Osteoblast (primary cell): ENCODE data around the gene LBX1. TPM values are rescaled to one million over a fixed set of nuclear protein-coding genes. Genes with fewer than 3 reads are reported as not detected.

Experiments used
- DNase-seq: peaks from one replicate; pipeline ENCODE4 v3.0.0; 2011; ENCODE audit warnings: low spot score, mixed read lengths; ENCODE audit not compliant: insufficient read length; ENCODE audit errors: missing footprints
- H2AFZ ChIP-seq: 2 replicates; pipeline ENCODE4 v1.6.0; 2011; ENCODE audit warnings: mild to moderate bottlenecking, low read length
- H3K27ac ChIP-seq: 2 replicates; pipeline ENCODE4 v1.5.1; 2011; ENCODE audit warnings: mild to moderate bottlenecking, low read depth, low read length, moderate library complexity
- H3K27me3 ChIP-seq: 2 replicates; pipeline ENCODE4 v1.6.0; 2012; ENCODE audit warnings: mild to moderate bottlenecking, control low read depth, inconsistent platforms, low read length, moderate library complexity; ENCODE audit not compliant: insufficient read depth
- H3K36me3 ChIP-seq: 2 replicates; pipeline ENCODE4 v1.5.1; 2011; ENCODE audit warnings: mild to moderate bottlenecking, low read length, control low read depth, moderate library complexity; ENCODE audit not compliant: insufficient read depth
- H3K4me1 ChIP-seq: 2 replicates; pipeline ENCODE4 v1.5.1; 2011; ENCODE audit warnings: mild to moderate bottlenecking, low read length, control low read depth, moderate library complexity; ENCODE audit not compliant: insufficient read depth
- H3K4me2 ChIP-seq: 2 replicates; pipeline ENCODE4 v1.6.0; 2011; ENCODE audit warnings: mild to moderate bottlenecking, low read length; ENCODE audit not compliant: insufficient read depth
- H3K4me3 ChIP-seq: fragments of 200-600 bp; sonication (generic); 3 replicates; pipeline ENCODE4 v1.5.1; 2012; ENCODE audit warnings: mild to moderate bottlenecking, low read length, inconsistent platforms; ENCODE audit not compliant: insufficient read depth
- H3K79me2 ChIP-seq: 2 replicates; pipeline ENCODE4 v1.6.0; 2012; ENCODE audit warnings: mild to moderate bottlenecking, low read length, control low read depth, inconsistent platforms; ENCODE audit not compliant: insufficient read depth
- H3K9me3 ChIP-seq: 2 replicates; pipeline ENCODE4 v1.5.1; 2011; ENCODE audit warnings: low read depth, low read length, control low read depth
- H4K20me1 ChIP-seq: 2 replicates; pipeline ENCODE4 v1.6.0; 2012; ENCODE audit warnings: mild to moderate bottlenecking, low read length, control low read depth; ENCODE audit not compliant: insufficient read depth
- total RNA-seq: library from RNA; depleted of rRNA; stranded (reverse); fragments of >200 nt; gene quantifications from 2 replicates; pipeline ENCODE4 v1.2.3, GENCODE V29; 2012
- TF ChIP-seq, protein P1 (sequence below): IDR thresholded peaks from 2 replicates; pipeline ENCODE4 v1.5.1; 2011; ENCODE audit warnings: mild to moderate bottlenecking, low read depth, low read length, moderate library complexity; ENCODE audit errors: extremely low read depth

Gene LBX1
- total RNA-seq, 1 donor, result not detected

DNA sequence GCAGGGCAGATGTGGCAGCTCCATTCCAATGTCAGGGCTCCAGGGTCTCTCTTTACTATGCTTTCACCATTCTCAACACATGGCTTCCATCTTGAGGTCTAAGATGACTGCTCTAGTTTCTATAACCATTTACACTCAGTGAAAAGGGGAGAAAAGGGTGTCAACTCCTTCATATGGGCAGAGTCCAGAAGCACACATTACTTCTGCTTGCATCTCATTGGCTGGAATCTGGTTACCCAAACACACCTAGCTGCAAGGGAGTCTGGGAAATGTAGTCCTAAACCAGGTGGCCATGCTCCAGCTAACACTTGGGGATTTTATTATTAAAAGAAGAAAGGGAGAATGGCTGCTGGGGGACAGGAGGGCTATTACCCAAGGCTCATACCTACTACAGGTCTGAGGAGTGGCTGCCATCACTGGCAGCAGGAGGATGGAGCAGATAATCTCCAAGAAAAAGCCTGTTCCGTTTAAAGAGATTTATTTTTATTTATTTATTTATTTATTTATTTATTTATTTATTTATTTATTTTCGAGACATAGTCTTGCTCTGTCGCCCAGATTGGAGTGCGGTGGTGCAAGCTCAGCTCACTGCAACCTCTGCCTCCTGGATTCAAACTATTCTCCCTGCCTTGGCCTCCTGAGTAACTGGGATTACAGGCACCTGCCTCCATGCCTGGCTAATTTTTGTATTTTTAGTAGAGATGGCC lies 29.1 kb upstream of the LBX1 start:
- Histone ChIP-seq H3K27me3 (peaks cover 25% of the 10 kb centered on the region), H2AFZ (no peak overlapping the region), H3K36me3 (no peaks in the 10 kb centered on the region)

DNA sequence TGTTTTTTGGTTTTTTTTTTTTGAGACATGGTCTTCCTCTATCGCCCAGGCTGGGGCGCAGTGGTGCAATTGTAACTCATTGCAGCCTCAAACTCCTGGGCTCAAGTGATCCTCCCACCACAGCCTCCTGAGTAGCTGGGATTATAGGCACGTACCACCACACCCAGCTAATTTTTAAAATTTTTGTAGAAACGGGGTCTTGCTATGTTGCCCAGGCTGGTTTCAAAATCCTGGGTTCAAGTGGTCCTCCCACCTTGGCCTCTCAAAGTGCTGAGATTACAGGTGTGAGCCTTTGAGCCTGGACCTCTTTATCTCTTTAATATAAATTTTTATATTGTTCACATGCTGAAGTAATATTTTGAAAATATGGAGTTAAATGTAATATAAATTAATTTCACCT lies 28.2 kb upstream of the LBX1 start:
- no peaks in the 10 kb centered on the region for H3K36me3 ChIP-seq
- H4K20me1 ChIP-seq, result no peaks in the 10 kb centered on the region
- no peak overlapping the region for H3K27ac ChIP-seq
- H3K4me2 ChIP-seq, result no peak overlapping the region
- H3K4me3 ChIP-seq, result no peak overlapping the region
- TF ChIP-seq, protein P1, sequence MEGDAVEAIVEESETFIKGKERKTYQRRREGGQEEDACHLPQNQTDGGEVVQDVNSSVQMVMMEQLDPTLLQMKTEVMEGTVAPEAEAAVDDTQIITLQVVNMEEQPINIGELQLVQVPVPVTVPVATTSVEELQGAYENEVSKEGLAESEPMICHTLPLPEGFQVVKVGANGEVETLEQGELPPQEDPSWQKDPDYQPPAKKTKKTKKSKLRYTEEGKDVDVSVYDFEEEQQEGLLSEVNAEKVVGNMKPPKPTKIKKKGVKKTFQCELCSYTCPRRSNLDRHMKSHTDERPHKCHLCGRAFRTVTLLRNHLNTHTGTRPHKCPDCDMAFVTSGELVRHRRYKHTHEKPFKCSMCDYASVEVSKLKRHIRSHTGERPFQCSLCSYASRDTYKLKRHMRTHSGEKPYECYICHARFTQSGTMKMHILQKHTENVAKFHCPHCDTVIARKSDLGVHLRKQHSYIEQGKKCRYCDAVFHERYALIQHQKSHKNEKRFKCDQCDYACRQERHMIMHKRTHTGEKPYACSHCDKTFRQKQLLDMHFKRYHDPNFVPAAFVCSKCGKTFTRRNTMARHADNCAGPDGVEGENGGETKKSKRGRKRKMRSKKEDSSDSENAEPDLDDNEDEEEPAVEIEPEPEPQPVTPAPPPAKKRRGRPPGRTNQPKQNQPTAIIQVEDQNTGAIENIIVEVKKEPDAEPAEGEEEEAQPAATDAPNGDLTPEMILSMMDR, result no peak
- H3K27me3 ChIP-seq, result peaks cover 22% of the 10 kb centered on the region
- no peaks in the 10 kb centered on the region for H3K79me2 ChIP-seq
- no peaks in the 10 kb centered on the region for H3K4me1 ChIP-seq
- no peaks in the 10 kb centered on the region for H3K9me3 ChIP-seq
- H2AFZ ChIP-seq, result no peak overlapping the region
- DNase-seq, result no peak

More for the DNA sequence above, 29.1 kb upstream of the LBX1 start:
- H3K79me2 ChIP-seq, result no peaks in the 10 kb centered on the region
- TF ChIP-seq, protein P1, result no peak
- H3K4me1 ChIP-seq, result no peaks in the 10 kb centered on the region
- no peaks in the 10 kb centered on the region for H3K9me3 ChIP-seq
- no peak overlapping the region for H3K27ac ChIP-seq
- no peak overlapping the region for H3K4me2 ChIP-seq
- no peaks in the 10 kb centered on the region for H4K20me1 ChIP-seq
- peak; percentile 57 for DNase-seq
- no peak overlapping the region for H3K4me3 ChIP-seq

DNA sequence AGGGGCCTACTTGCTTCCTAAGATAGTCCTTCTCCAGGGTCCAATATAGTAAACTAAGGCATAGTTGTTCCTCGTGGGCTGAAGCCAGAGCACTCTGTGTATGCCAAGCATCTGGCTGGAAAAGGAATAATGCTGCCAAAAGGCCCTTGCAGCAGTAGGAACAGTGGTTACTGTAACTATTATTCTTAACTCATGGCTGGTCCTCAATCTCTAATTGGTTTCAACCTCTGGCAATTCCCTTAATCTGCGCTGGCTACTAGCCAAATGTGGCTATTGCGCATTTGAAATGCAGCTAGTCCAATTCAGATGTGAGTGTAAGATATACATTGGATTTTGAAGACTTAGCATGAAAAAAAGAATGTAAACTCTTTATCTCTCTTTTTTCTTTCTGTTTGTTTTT lies 27.8 kb upstream of the LBX1 start:
- Histone ChIP-seq H3K4me1 (no peaks in the 10 kb centered on the region), H3K36me3 (no peaks in the 10 kb centered on the region), H3K4me2 (no peak overlapping the region), H3K79me2 (no peaks in the 10 kb centered on the region), H3K27me3 (peaks cover 25% of the 10 kb centered on the region), H3K27ac (no peak overlapping the region), H2AFZ (no peak overlapping the region), H4K20me1 (no peaks in the 10 kb centered on the region), H3K9me3 (no peaks in the 10 kb centered on the region), H3K4me3 (no peak overlapping the region)
- DNase-seq, result no peak
- TF ChIP-seq, protein P1, result no peak

DNA sequence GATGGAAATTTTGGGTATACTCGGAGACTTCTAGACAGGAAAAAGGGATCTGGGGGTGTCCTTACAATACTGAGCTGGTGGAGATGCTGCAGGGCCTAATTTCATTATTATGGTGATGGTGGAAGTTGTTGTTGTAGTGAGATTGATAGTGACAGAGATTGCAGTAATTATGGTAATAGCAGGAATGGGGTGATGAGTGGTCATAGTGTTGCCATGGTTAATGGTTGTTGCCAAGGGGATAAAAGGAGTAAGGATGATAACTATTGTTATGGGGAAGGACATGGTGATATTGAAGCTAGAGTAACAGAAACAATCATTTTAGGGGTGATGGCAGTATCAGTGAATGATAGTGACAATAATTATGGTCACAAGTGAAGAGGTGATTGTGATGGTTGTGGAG lies 27.1 kb upstream of the LBX1 start:
- H2AFZ ChIP-seq, result no peak overlapping the region
- TF ChIP-seq, protein P1, result no peak
- H3K27ac ChIP-seq, result no peak overlapping the region
- no peaks in the 10 kb centered on the region for H3K79me2 ChIP-seq
- DNase-seq, result peak; percentile 61
- no peaks in the 10 kb centered on the region for H3K4me1 ChIP-seq
- no peak overlapping the region for H3K4me3 ChIP-seq
- no peaks in the 10 kb centered on the region for H3K36me3 ChIP-seq
- H3K9me3 ChIP-seq, result no peaks in the 10 kb centered on the region
- no peaks in the 10 kb centered on the region for H4K20me1 ChIP-seq
- H3K27me3 ChIP-seq, result peaks cover 25% of the 10 kb centered on the region
- no peak overlapping the region for H3K4me2 ChIP-seq
